ENCODE measurements around the gene DDX31.

The DDX31 gene

DNA sequence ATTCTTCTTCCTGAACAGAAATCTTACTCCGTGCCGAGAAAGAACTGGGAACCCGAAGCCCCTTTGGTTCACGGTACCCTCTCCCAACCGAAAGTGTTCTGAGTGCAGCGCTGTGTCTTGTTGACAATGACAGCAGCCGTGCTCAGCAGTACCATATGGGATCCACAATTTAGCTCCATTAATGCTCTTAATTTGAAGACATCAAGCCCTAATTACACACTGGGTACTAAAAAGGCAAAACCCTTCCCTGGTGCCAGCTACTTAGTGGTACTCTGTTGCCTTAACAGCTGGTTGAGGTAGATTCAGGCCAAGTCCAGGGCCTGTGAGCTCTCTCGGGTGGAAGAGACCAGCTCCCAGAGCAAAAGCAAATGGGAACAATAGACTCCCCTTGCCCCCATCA, 24.5 kb downstream of the DDX31 start:
- TF ChIP-seq, protein P1, sequence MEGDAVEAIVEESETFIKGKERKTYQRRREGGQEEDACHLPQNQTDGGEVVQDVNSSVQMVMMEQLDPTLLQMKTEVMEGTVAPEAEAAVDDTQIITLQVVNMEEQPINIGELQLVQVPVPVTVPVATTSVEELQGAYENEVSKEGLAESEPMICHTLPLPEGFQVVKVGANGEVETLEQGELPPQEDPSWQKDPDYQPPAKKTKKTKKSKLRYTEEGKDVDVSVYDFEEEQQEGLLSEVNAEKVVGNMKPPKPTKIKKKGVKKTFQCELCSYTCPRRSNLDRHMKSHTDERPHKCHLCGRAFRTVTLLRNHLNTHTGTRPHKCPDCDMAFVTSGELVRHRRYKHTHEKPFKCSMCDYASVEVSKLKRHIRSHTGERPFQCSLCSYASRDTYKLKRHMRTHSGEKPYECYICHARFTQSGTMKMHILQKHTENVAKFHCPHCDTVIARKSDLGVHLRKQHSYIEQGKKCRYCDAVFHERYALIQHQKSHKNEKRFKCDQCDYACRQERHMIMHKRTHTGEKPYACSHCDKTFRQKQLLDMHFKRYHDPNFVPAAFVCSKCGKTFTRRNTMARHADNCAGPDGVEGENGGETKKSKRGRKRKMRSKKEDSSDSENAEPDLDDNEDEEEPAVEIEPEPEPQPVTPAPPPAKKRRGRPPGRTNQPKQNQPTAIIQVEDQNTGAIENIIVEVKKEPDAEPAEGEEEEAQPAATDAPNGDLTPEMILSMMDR (IDR thresholded peaks at IDR 0.05; ENCODE audit: insufficient read depth, low read length) = no peak
- TF ChIP-seq, protein P2, sequence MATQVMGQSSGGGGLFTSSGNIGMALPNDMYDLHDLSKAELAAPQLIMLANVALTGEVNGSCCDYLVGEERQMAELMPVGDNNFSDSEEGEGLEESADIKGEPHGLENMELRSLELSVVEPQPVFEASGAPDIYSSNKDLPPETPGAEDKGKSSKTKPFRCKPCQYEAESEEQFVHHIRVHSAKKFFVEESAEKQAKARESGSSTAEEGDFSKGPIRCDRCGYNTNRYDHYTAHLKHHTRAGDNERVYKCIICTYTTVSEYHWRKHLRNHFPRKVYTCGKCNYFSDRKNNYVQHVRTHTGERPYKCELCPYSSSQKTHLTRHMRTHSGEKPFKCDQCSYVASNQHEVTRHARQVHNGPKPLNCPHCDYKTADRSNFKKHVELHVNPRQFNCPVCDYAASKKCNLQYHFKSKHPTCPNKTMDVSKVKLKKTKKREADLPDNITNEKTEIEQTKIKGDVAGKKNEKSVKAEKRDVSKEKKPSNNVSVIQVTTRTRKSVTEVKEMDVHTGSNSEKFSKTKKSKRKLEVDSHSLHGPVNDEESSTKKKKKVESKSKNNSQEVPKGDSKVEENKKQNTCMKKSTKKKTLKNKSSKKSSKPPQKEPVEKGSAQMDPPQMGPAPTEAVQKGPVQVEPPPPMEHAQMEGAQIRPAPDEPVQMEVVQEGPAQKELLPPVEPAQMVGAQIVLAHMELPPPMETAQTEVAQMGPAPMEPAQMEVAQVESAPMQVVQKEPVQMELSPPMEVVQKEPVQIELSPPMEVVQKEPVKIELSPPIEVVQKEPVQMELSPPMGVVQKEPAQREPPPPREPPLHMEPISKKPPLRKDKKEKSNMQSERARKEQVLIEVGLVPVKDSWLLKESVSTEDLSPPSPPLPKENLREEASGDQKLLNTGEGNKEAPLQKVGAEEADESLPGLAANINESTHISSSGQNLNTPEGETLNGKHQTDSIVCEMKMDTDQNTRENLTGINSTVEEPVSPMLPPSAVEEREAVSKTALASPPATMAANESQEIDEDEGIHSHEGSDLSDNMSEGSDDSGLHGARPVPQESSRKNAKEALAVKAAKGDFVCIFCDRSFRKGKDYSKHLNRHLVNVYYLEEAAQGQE (IDR thresholded peaks at IDR 0.05; ENCODE audit: insufficient replicate concordance, low read depth) = no peak
- TF ChIP-seq POLR2AphosphoS5 (IDR thresholded peaks at IDR 0.05; ENCODE audit: low read depth) (no peak), SPI1 (IDR thresholded peaks at IDR 0.05; ENCODE audit: borderline replicate concordance, low read depth) (no peak), GABPA (IDR thresholded peaks at IDR 0.05; ENCODE audit: low read depth) (no peak)
- no peak for DNase-seq (ENCODE audit: low read depth in 1 of 2, low spot score in 1 of 2)
- H3K4me3 ChIP-seq (replicated peaks; ENCODE audit: insufficient read depth, low read length) = no peak overlapping the region
- no peak overlapping the region for H3K27ac ChIP-seq (replicated peaks)
- no peaks in the 10 kb centered on the region for H3K27me3 ChIP-seq (ENCODE audit: insufficient read depth, poor library complexity, severe bottlenecking)

DNA sequence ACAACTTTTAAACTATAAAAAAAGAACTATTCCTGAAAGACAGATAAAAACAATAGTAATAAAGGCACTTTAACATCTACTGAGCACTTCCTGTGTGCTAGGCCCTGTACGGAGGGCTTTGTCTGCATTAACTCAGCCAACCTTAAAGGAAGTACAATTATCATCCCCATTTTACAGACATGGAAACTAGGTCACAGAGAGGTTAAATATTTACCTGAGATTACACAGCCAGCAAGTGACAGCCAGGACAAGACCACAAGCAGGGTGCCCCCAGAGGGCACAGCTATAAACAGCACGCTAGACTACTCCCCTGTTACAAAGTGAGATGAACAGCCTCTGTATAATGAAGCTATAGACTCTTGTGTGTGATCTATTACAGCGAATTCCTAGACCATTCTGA, 25.5 kb downstream of the DDX31 start:
- Histone ChIP-seq H3K4me3 (replicated peaks; ENCODE audit: insufficient read depth, low read length) (no peak overlapping the region), H3K27ac (replicated peaks) (no peak overlapping the region), H3K27me3 (ENCODE audit: insufficient read depth, poor library complexity, severe bottlenecking) (no peaks in the 10 kb centered on the region)
- DNase-seq (ENCODE audit: low read depth in 1 of 2, low spot score in 1 of 2) = no peak
- TF ChIP-seq, protein P2 (IDR thresholded peaks at IDR 0.05; ENCODE audit: insufficient replicate concordance, low read depth) = no peak
- TF ChIP-seq POLR2AphosphoS5 (IDR thresholded peaks at IDR 0.05; ENCODE audit: low read depth) (no peak), GABPA (IDR thresholded peaks at IDR 0.05; ENCODE audit: low read depth) (no peak), SPI1 (IDR thresholded peaks at IDR 0.05; ENCODE audit: borderline replicate concordance, low read depth) (no peak)
- TF ChIP-seq, protein P1 (IDR thresholded peaks at IDR 0.05; ENCODE audit: insufficient read depth, low read length) = no peak

DNA sequence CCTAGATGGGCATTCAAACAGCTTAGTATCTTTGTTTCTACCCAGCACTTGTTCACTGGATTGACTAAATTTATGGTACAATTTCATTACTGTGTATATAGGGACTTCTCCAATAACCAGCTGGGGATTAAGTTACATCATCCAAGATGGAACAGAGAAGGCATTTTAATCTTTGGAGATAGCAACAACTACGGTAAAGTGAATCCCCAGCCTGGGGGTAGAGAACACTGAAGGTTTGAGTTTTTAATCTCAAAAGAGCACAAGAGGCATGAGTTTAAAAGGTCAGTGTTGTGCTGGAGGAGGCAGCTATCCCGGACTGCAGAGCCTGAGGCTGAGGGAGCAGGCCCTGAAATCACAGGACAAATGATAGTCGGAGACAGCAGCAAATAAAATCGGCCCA, 28.6 kb downstream of the DDX31 start:
- H3K27me3 ChIP-seq (ENCODE audit: insufficient read depth, poor library complexity, severe bottlenecking) = no peaks in the 10 kb centered on the region
- no peak overlapping the region for H3K4me3 ChIP-seq (replicated peaks; ENCODE audit: insufficient read depth, low read length)
- no peak for TF ChIP-seq SPI1 (IDR thresholded peaks at IDR 0.05; ENCODE audit: borderline replicate concordance, low read depth)
- TF ChIP-seq, protein P2 (IDR thresholded peaks at IDR 0.05; ENCODE audit: insufficient replicate concordance, low read depth) = no peak
- no peak for TF ChIP-seq POLR2AphosphoS5 (IDR thresholded peaks at IDR 0.05; ENCODE audit: low read depth)
- TF ChIP-seq, protein P1 (IDR thresholded peaks at IDR 0.05; ENCODE audit: insufficient read depth, low read length) = no peak
- no peak for TF ChIP-seq GABPA (IDR thresholded peaks at IDR 0.05; ENCODE audit: low read depth)
- no peak for DNase-seq (ENCODE audit: low read depth in 1 of 2, low spot score in 1 of 2)
- no peak overlapping the region for H3K27ac ChIP-seq (replicated peaks)
